GM15510 (cell line): Measurements from ENCODE around the gene OR9A2.

Experiments
- POLR2A ChIP-seq: IDR thresholded peaks from 3 replicates; pipeline ENCODE4 v1.6.1; 2011; ENCODE audit warnings: borderline replicate concordance; ENCODE audit not compliant: insufficient read length; ENCODE audit errors: extremely low read depth

OR9A2 gene

GRCh38 chr7:143027032-143027431 lies at the start of gene OR9A2:
Gene OR9A2, minus strand, starts transcription at chr7:143027132. Its CDS starts 0 bp downstream, at chr7:143027132.
- no peak for TF ChIP-seq POLR2A

GRCh38 chr7:143074141-143074540 lies 47.2 kb upstream of the OR9A2 start:
- no peak for TF ChIP-seq POLR2A

GRCh38 chr7:143073556-143073955 lies 46.6 kb upstream of the OR9A2 start:
- TF ChIP-seq POLR2A: no peak

- TF ChIP-seq POLR2A: no peak
These were observed 43.1 kb upstream of the OR9A2 start for GRCh38 chr7:143069912-143070500.

GRCh38 chr7:143068446-143068845 lies 41.5 kb upstream of the OR9A2 start:
- no peak for TF ChIP-seq POLR2A

GRCh38 chr7:143063741-143064140 lies 36.8 kb upstream of the OR9A2 start:
- no peak for TF ChIP-seq POLR2A

GRCh38 chr7:143055754-143056153 lies 28.8 kb upstream of the OR9A2 start:
- no peak for TF ChIP-seq POLR2A

- no peak for TF ChIP-seq POLR2A
These were observed 27.7 kb upstream of the OR9A2 start for GRCh38 chr7:143054621-143055020.

GRCh38 chr7:143052041-143052440 lies 25.1 kb upstream of the OR9A2 start, which contains the start of gene OR6V1:
Gene OR6V1, plus strand, starts transcription at chr7:143052341. Its CDS starts 0 bp downstream, at chr7:143052341.
- TF ChIP-seq POLR2A: no peak

GRCh38 chr7:143050931-143051330 lies 24.0 kb upstream of the OR9A2 start:
- TF ChIP-seq POLR2A: no peak

- TF ChIP-seq POLR2A: no peak
These were observed 22.4 kb upstream of the OR9A2 start for GRCh38 chr7:143049362-143049761.

- no peak for TF ChIP-seq POLR2A
These were observed 21.9 kb upstream of the OR9A2 start for GRCh38 chr7:143048827-143049226.

- TF ChIP-seq POLR2A: no peak
These were observed 20.4 kb upstream of the OR9A2 start for GRCh38 chr7:143047326-143047725.

GRCh38 chr7:143046426-143046851 lies 19.5 kb upstream of the OR9A2 start:
- TF ChIP-seq POLR2A: no peak

- no peak for TF ChIP-seq POLR2A
These were observed 16.5 kb upstream of the OR9A2 start for GRCh38 chr7:143043391-143043790.

GRCh38 chr7:143042790-143043271 lies 15.9 kb upstream of the OR9A2 start:
- no peak for TF ChIP-seq POLR2A
